Inflammatory macrophage treated with lipopolysaccharide for 4 hours (primary cell): ENCODE results near the gene EIF4G2.
"Not testable (repeated sequence)": the region's sequence is repeated elsewhere in the genome, so short reads cannot be mapped to it uniquely, and the experiment has no call there.

Experiments
- DNase-seq: peaks from one replicate; pipeline ENCODE4 v3.0.0-alpha.2; 2020

EIF4G2 gene

DNA sequence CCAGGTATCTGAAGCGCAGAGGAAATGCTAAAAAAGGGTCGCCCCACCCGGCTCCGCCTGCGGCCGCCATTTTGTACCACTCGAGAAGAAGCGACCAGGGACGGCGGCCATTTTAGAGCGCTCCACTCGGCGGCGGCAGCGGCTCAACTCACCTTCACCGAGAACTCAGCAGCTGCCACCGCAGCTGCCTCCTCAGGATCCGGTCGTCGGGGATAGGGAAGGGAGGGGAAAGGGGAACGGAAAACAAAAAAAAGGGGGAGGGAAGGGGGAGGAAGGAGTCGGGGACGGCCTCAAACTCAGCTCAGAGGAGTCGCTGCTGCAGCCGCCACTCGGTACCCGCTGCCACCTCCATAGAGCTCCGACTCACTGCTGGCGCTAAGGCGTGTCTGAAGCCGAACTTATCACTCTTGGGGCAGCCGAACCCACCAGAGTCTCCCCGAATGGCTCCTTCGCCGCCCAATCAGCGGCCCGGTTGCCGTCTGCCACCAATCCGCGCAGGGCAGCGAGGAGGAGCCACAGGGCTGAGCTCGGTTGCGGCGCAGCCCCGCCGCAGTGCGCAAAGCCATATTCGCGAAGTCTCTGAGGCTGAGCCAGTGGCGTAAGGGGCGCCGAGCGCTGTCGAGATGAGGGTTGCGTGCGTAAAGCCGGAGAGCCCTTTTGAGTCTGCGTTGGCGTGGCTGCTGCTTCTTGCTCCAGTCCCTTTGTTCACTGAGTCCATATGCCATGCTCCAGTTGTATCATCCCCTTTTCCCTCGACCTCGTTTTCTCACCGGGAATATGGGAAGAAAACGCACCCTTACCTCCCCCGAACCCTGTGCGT is at the start of gene EIF4G2:
EIF4G2 (minus strand) TSS at position 374 of the 820 bp plus-strand sequence.
- DNase-seq, result peak; percentile 99

DNA sequence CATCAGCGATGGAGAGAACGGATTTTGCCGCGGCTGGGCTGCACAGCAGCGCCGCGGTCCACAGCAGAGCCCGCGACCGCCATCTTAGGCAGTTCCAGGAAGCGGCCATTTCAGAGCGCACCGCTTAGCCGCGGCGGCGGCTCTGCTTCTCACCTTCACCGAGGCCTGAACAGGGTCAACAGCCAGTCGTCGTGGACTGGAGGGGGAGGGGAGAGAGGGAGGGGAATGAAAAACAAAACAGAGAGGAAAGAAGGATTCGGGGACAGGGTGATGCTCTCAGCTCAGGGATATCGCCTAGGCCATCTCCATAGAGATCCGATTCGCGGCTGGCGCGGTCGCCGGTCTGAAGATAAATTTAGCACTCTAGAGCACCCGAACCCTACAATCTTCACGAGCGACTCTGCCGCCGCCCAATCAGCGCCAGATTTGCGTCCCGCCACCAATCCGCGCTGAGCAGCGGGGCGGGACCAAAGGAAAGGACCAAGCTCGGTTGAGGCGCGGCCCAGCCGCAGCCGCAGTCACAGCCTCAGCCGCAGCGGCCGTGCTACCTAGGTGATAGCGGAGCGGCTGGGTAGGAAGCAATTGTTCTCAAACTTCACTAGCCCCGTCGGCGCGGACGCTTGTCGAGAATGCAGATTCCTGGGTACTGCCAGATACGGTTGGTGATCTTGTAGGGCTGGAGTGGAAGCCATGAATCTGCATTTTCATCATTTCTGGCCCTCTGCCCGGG is 49.1 kb upstream of the EIF4G2 start, which contains the start of gene ZBED5:
ZBED5 (minus strand) TSS at position 345 of the 730 bp plus-strand sequence. CDS start 3,108 bp downstream, outside the sequence.
- peak; percentile 97 for DNase-seq

DNA sequence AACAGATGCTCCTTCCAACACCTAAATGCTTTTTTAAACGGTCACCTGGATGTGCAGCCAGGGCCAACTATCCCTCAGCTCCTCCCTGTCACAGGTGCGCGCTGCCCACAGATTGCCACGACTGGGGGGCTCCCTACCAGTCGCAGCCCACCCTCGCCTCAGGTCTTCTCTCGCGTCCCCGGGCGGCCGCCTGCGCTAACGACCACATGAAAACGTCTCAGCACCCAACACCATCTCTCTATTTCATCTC is 48.7 kb upstream of the EIF4G2 start:
- no peak for DNase-seq

DNA sequence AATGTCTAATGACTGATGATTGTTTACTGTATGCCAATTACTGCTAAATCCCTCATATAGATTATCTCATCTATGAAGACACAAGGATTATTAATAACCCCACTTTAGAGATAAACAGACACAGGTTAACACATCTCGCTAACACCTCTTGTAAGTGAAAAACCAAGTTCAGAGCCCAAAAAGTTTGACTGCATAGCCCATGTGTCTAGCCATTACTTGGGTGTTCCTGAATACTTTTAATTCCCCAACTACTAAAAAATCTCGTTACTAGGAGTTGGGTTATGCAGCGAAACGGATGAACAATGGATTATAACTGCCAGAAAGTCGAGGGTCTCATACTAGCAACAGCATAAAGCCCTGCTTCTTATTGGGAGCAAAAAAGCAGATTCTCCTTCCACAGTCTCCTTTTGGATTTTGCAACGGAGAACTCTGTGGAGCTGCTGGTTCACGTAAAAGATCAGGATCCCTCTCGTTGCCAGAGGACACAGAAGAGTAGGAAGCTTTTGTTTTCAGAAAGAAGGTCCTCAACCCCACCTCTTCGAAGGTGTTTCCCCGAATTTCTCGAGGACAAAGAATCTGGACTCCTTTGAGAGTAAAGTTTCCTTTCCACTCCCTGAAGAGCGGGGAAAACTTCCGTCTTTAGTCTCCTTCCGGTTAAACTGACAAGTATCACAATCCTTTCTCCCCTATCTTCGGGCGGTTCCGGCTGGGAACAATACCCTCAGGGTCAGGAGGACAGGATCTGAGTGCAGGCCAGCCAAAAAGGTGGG is 48.1 kb upstream of the EIF4G2 start:
- DNase-seq, result peak; percentile 68

DNA sequence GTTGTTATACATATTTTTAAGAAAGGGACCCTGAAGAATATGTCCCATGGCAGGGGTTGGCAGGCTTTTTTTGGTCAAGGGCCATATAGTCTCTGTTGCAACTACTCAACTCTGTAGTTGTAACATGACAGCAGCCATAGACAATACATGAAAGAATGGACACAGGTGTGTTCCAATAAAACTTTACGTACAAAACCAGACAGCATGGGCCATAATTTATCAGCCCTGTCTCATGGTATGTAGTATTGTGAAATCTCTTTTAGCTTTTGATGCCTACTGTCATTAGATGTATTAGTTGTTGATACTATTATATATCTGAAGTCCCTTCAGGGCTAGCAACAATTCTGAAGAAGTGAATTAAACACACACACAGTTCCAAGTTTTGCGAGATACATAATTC is 46.6 kb upstream of the EIF4G2 start:
- no peak for DNase-seq

DNA sequence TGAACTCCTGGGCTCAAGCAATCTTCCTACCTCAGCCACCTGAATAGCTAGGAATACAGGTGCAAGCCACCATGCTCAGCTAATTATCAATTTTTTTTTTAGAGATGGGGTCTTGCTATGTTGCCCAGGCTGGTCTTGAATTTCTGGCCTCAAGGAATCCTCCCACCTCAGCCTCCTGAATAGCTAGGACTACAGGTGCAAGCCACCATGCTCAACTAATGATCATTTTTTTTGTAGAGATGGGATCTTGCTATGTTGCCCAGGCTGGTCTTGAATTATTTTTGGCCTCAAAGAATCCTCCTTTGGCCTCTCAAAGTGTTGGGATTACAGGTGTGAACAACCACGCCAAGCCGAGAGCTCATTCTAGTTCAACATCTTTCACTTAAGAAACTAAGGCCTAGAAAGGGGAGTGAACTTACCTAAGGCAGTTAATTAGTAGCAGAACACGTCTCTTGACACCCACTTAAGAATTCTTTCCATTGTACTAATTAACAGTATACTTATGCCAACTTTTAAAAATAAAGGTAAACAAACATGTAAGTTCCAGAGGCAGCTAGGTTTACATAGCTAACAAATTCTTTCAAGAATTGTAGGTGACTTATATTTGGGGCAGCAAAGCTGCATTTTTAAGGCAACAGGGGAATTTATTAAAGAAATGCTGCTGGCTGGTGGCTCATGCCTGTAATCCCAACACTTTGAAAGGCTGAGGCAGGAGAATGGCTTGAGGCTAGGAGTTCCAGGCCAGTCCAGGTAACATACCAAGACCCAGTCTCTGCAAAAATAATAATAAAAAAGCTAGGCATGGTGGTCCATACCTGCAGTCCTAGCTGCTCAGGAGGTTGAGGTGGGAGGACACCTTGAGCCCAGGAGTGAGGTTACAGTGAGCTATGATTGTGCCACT is 39.5 kb upstream of the EIF4G2 start:
- no peak for DNase-seq

DNA sequence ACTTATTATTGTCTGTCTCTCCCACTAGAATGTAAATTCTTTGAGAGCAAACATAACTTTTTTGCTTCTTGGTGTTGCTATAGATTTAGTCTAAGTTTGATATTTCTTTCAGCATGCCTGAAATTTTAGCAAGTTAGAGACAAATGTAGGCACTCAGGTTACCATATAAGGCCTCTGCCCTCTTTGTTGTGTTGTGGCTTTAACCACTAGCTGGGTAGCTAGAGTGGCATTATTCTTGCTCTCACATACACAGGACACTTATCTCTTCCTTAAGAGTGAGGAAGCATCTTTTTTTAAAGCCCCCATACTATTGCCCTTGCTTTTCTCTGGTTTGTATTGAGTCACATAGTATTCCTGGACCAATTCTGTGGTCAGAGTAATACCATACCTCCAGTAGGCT is 37.9 kb upstream of the EIF4G2 start:
- DNase-seq, result no peak

DNA sequence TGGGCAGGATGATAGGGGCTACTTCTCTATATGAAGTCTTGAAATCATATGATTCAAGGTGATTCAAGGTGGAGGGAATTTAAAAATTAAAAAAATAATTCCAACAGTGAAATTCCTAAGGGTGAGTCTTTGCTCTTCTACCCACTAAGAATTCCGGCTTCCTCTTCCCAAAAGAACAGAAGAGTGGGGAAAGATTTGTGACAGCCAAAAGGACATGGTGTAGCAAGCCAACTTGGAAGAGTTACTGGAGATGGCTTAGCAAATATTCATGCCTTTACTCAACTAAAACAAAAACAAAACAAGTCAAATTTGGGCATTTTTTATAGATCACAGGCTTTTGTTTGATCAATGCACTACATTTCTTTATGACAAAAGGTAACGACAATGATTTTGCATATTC is 36.9 kb upstream of the EIF4G2 start:
- no peak for DNase-seq

DNA sequence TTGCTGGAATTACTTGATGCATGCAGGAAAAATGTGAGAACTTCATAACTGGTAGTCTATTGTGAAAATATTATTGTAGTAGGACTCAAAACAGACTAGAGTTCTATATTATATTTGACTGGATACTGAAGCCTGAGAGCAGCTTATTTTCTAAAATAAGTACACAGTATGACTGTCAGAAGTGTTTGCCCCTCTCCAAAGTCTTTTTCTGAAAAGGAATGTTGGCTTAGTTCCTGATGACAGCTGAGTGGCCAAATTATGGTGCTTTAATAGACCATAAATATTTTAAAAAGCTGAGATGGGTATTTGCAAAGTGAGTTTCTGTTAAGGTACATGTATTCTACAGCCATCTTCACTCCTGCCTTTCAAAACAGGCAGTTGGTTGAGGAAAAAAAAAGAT is 36.1 kb upstream of the EIF4G2 start:
- DNase-seq, result no peak

DNA sequence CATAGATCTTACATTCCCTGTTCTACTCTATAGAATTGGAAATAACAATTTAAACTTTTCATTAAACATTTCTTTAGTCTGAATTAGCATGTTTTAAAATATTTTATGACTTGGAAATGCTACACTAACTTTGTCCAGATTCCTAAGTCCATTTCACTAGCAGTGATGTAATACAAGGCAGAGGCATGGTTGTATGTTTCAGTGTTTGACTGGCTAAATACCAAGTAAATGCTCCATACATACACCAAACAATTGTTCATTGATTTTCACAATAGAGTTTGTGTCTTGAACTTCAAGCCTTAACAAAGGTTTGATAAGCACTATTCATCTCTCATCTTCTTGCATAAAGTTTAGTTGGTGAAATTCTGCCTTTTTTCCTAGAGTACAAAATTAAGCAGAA is 35.6 kb upstream of the EIF4G2 start:
- DNase-seq, result no peak

DNA sequence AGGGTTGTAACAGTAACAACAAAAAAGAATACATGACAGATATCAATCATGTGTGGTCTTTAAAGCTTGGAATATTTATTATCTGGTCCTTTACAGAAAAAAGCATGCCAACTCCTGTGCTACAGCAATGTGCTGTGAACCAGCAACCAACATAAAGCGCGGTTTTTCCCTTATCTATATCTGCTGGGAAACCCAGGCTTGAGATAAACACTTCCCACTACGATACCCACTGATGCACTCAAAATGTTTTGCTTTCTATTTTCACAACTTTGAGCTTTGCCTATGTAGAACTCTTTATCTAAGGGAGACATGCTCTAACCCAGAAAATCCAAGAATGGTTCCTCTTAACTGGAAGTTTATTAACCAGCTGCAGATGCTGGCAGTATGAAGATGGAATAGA is 30.2 kb upstream of the EIF4G2 start:
- DNase-seq, result no peak

DNA sequence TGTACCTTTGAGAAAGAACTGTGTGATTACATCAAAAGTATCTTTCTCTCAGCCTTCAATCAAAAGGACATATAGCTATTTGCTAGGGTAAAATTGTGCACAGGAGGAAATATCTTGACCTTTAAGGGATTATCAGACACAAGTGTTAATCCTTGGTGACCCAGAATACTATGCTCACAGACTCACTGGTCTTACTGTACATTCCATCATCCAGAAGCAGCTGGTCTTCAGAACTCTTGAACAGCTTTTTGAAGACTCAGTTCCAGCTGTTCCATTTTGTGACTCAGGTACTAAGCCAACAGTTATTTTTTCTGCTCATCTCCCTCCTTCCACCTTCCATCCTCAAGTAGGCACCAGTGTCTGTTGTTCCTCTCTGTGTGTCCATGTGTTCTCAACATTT is 29.4 kb upstream of the EIF4G2 start:
- no peak for DNase-seq

DNA sequence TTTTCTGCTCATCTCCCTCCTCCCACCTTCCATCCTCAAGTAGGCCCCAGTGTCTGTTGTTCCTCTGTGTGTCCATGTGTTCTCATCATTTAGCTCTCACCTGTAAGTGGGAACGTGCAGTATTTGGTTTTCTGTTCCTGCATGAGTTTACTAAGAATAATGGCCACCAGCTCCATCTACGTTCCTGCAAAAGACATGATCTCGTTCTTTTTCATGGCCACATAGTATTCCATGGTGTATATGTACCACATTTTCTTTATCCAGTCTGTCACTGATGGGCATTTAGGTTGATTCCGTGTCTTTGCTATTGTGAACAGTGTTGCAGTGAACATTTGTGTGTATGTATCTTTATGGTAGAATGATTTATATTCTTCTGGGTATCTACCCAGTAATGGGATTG is 28.2 kb upstream of the EIF4G2 start:
- DNase-seq, result not testable (repeated sequence)

DNA sequence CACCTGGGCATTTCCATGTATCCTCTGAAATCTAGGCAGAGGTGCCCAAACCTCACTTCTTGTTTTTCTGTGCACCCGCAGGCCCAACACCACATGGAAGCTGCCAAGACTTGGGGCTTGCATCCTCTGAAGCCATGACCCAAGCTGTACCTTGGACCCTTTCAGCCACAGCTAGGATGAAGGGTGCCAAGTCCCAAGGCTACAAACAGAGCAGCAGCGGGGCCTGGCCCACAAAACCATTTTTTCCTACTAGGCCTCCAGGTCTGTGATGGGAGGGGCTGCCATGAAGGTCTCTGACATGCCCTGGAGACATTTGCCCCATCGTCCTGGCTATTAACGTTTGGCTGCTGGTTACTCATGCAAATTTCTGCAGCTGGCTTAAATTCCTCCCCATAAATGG is 20.4 kb upstream of the EIF4G2 start:
- DNase-seq, result no peak

DNA sequence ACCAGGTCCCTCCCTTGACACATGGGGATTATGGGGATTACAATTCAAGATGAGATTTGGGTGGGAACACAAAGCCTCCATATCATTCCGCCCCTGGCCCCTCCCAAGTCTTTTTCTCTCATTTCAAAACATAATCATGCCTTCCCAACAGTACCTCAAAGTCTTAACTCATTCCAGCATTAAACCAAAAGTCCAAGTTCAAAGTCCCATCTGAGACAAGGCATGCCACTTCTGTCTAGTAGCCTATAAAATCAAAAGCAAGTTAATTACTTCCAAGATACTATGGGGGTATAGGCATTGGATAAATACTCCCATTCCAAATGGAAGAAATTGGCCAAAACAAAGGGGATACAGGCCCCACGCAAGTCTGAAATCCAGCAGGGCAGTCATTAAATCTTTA is 19.7 kb upstream of the EIF4G2 start:
- DNase-seq, result no peak

DNA sequence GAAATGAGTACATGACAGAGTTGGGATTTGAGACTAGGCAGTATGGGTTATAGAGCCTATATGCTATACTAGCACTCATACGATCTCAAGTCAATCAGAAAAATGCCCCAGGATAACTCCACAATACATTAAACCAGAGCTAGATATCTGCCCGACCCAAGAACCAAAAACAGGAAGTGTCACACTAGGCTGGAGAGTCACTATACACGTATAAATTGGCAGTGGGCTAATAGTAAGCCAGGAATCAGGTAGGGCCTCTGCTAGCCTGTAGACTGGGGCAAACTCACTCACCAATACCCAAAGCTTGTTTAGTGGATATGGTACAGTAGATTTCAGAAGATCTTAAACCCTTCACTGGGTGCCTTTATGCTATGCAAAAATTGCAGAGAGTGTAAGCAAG is 16.2 kb upstream of the EIF4G2 start:
- no peak for DNase-seq

DNA sequence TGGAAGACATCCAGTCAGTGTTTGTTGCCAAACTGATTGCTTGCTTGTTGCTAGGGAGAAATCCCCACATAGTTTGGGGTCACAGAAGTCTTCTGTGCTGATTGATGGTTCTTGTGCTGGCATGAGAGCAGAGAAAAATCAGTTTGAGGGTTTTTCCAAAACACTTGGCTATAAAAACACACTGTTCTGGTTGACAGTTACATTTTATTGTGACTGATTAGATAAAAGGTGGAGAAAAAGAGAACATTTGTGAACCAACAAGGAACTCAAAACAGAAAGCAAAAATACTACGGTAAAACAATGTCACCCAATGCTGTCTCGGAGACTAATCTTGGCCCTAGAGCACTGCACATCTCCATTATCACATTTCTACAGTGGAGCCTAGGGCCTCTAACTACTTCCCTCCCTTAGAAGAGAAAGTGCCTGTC is 14.4 kb upstream of the EIF4G2 start:
- DNase-seq, result no peak

DNA sequence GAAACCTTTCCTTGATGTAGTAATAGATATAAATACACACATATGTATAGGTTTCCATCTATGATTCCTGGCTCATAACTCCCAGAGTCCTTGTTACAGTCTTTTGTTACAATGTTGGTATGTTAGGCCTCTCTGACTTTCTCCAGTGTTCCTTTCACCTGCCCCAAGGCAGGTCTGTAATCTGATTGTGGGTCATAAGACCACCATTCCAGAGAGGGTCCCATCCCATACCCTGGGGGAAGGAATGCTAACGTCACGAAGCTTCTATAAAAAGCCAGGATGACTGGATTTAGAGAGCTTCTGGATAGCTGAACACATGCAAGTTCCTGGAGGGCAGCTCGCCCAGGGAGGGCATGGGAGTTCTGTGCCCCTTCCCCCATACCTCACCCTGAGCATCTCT is 13.8 kb upstream of the EIF4G2 start:
- DNase-seq, result not testable (repeated sequence)

DNA sequence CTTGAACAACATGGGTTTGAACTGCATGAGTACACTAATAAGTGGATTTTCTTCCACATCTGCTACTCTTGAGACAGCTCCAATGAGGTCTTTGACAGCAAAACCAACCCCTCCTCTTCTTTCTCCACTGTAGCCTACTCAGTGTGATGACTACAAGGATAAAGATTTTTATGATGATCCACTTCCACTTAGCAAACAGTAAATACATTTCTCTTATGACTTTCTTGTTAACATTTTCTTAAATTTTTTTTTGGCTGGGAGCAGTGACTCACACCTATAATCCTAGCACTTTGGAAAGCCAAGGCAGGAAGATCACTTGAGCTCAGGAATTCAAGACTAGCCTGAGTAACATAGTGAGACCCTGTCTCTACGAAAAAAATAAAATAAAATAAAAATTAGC is 9.9 kb upstream of the EIF4G2 start:
- DNase-seq, result no peak

DNA sequence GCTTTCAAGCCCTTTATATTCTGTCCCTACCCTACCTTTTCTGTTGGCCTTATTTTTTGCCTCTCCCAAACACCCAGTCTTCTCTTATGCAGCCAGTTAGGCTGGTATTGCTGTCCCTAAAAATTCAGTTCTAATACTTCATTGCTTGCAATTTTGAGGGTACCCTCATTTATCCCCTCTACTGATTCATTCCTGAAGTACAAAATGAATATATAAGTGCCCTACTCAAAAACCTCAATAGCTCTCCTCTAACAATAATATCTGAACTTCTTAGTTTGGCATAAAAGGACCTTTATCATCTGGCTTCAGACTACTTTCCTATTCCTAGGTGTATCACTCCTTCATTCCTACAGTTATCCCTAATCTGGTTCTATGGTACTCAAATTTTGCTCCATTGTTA is 5.2 kb upstream of the EIF4G2 start:
- DNase-seq, result no peak

DNA sequence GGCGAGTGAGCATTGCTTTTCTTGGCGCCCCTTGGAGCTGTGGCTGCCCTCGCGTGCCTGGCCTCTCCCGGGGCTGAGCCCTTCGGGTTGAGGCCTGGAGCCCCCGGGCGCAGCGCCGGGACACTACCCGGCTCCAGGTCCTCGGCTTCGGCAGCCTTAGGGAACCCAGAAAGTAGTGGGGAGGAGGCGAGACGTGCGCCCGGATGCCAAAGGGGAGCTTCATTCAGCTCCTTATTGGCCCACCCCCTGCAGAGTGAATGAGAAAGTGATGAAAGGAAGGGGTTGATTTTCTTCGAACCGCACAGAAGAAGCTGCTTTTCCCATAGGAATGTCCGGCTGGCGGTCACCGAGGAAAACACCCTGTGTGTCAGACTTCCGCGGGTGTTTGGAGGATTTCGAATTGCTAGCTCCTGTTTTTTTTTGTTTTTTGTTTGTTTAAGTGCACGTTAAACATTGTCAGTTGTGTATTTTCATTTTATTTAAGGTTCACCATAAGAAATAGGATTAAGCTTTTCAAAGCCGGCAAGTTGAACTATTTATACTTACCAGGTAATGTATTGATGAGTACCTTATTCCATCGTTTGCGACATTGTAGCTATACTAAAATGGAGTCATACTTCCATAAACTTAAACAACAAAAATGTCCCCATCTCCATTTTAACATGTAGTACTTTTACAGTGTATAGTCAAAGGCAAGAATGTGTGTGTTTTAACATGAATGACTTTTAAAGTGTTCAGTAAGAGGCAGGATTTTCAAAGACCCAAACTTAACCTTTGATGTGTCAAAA is 841 bp upstream of the EIF4G2 start:
- DNase-seq, result no peak

DNA sequence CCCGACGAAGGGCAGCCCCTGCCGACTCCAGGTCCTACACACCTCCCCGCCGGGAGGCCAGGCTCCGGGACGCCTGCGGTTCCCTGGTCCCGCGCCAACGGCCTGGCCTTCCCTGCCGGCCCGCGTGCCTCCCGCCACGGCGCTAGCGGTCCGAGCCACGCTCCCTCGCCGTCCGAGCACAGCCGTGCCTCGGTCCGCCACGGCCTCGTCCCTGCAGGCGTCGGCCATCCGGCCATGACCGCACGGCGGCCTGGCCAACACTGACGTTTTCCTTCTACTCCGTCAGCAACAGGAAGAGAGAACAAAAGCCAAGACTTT is 532 bp downstream of the EIF4G2 start:
- no peak for DNase-seq
